PFSK-1 (cell line): ENCODE measurements around the gene IQCK.

ENCODE experiments used
- POLR2AphosphoS5 ChIP-seq: IDR thresholded peaks from 2 replicates; pipeline ENCODE4 v1.6.1; 2012; ENCODE audit warnings: low read depth, mild to moderate bottlenecking, control low read depth, low read length, moderate library complexity
- REST ChIP-seq, 2 experiments: IDR thresholded peaks; 2 replicates each; pipeline versions ENCODE4 v1.6.1 to v1.8.0; 2011 to 2012; ENCODE audit warnings: low read depth in 2 of 2, low read length in 2 of 2, control low read depth in 1 of 2, inconsistent platforms in 1 of 2, mild to moderate bottlenecking in 1 of 2, moderate library complexity in 1 of 2; ENCODE audit not compliant: insufficient read depth in 1 of 2

- TF ChIP-seq POLR2AphosphoS5 (no peak), REST (IDR thresholded peaks at IDR 0.05; ENCODE audit: insufficient read depth in 1 of 2, low read depth in 2 of 2, low read length in 2 of 2) (no peak)
Observed at GRCh38 chr16:19690196-19690595, 27.9 kb upstream of the IQCK start.
